ENCODE measurements around the gene CDC37L1.

The CDC37L1 gene

GRCh38 chr9:4662108-4662988 lies 17.0 kb upstream of the CDC37L1 start, which contains the start of gene PLPP6:
PLPP6 (plus strand) TSS chr9:4662294; CDS start chr9:4662376, 82 bp downstream.
- peak; percentile 95 for DNase-seq (ENCODE audit: low read depth)
- peak within 1 kb of the TSS; percentile 66 for H3K4me3 ChIP-seq (ENCODE audit: low read length)
- TF ChIP-seq CTCF (IDR thresholded peaks at IDR 0.05; ENCODE audit: insufficient read depth, low read depth, low read length, missing control alignments) = peak; percentile 61

GRCh38 chr9:4662989-4663792 lies 16.2 kb upstream of the CDC37L1 start:
- TF ChIP-seq CTCF (IDR thresholded peaks at IDR 0.05; ENCODE audit: insufficient read depth, low read depth, low read length, missing control alignments) = no peak
- DNase-seq (ENCODE audit: low read depth) = peak; percentile 37
- peak overlapping the region; percentile 66 for H3K4me3 ChIP-seq (ENCODE audit: low read length)

- H3K4me3 ChIP-seq (ENCODE audit: low read length) = peak overlapping the region; percentile 66
- TF ChIP-seq CTCF (IDR thresholded peaks at IDR 0.05; ENCODE audit: insufficient read depth, low read depth, low read length, missing control alignments) = no peak
- no peak for DNase-seq (ENCODE audit: low read depth)
These were observed 15.4 kb upstream of the CDC37L1 start for GRCh38 chr9:4663956-4664355.

- no peak for TF ChIP-seq CTCF (IDR thresholded peaks at IDR 0.05; ENCODE audit: insufficient read depth, low read depth, low read length, missing control alignments)
- H3K4me3 ChIP-seq (ENCODE audit: low read length) = peak overlapping the region; percentile 69
- peak; percentile 76 for DNase-seq (ENCODE audit: low read depth)
These were observed 14.0 kb upstream of the CDC37L1 start for GRCh38 chr9:4665357-4665756.

GRCh38 chr9:4666042-4666699 lies 13.2 kb upstream of the CDC37L1 start, which contains the start of gene SPATA6L:
SPATA6L (minus strand) TSS chr9:4666480; CDS start chr9:4666250, 230 bp downstream.
- no peak for TF ChIP-seq CTCF (IDR thresholded peaks at IDR 0.05; ENCODE audit: insufficient read depth, low read depth, low read length, missing control alignments)
- DNase-seq (ENCODE audit: low read depth) = peak; percentile 47
- H3K4me3 ChIP-seq (ENCODE audit: low read length) = peak within 1 kb of the TSS; percentile 69

GRCh38 chr9:4667681-4668080 lies 11.7 kb upstream of the CDC37L1 start:
- no peak for DNase-seq (ENCODE audit: low read depth)
- H3K4me3 ChIP-seq (ENCODE audit: low read length) = no peak overlapping the region
- no peak for TF ChIP-seq CTCF (IDR thresholded peaks at IDR 0.05; ENCODE audit: insufficient read depth, low read depth, low read length, missing control alignments)
